Keratinocyte (primary cell): ENCODE data around the gene CHD2. TPM values are rescaled to one million over a fixed set of nuclear protein-coding genes. Genes with fewer than 3 reads are reported as not detected.
A peak's percentile ranks its signal among the peaks of the same experiment; 100 is the strongest.

Experiments used
- DNase-seq: peaks from one replicate; pipeline ENCODE4 v3.0.0-alpha.2; 2011; ENCODE audit warnings: low read depth, missing footprints, low spot score
- FAIRE-seq: peaks from 2 replicates; lab custom pipeline; 2011; peaks lifted over from hg19 to GRCh38; lab: Jason Lieb, UNC
- H2AFZ ChIP-seq: 2 replicates; pipeline ENCODE4 v1.6.0; 2012; ENCODE audit warnings: low read length, control low read depth, inconsistent platforms; ENCODE audit not compliant: control insufficient read depth
- H3K27ac ChIP-seq: 2 replicates; pipeline ENCODE4 v1.5.1; 2011; ENCODE audit warnings: low read length; ENCODE audit not compliant: control insufficient read depth, insufficient read depth
- H3K27me3 ChIP-seq: 3 replicates; pipeline ENCODE4 v1.6.0; 2011; ENCODE audit warnings: low read length; ENCODE audit not compliant: control insufficient read depth, insufficient read depth; ENCODE audit errors: extremely low read depth
- H3K36me3 ChIP-seq, 2 experiments: 2 replicates in 1 of 2; 3 replicates in 1 of 2; pipeline ENCODE4 v1.5.1; 2011; ENCODE audit warnings: low read length in 2 of 2, mild to moderate bottlenecking in 1 of 2; ENCODE audit not compliant: control insufficient read depth in 2 of 2, insufficient read depth in 2 of 2; ENCODE audit errors: extremely low read depth in 1 of 2
- H3K4me1 ChIP-seq: 3 replicates; pipeline ENCODE4 v1.5.1; 2011; ENCODE audit warnings: low read length; ENCODE audit not compliant: control insufficient read depth, insufficient read depth; ENCODE audit errors: extremely low read depth
- H3K4me2 ChIP-seq: 3 replicates; pipeline ENCODE4 v1.6.0; 2011; ENCODE audit warnings: low read depth, low read length; ENCODE audit not compliant: control insufficient read depth, insufficient read depth; ENCODE audit errors: extremely low read depth
- H3K4me3 ChIP-seq, 3 experiments: fragments of 200-600 bp in 1 of 3; sonication (generic) in 1 of 3; 2 replicates in 2 of 3; 3 replicates in 1 of 3; pipeline ENCODE4 v1.5.1; 2011 to 2016; ENCODE audit warnings: low read length in 3 of 3, mild to moderate bottlenecking in 3 of 3, control low read depth in 2 of 3, inconsistent platforms in 1 of 3, low read depth in 1 of 3, mixed read lengths in 1 of 3, mixed run types in 1 of 3, moderate library complexity in 1 of 3; ENCODE audit not compliant: control insufficient read depth in 2 of 3, insufficient read depth in 2 of 3; ENCODE audit errors: extremely low read depth in 1 of 3
- H3K79me2 ChIP-seq: 2 replicates; pipeline ENCODE4 v1.6.0; 2012; ENCODE audit warnings: low read length; ENCODE audit not compliant: control insufficient read depth, insufficient read depth
- H3K9ac ChIP-seq: 3 replicates; pipeline ENCODE4 v1.6.0; 2011; ENCODE audit warnings: low read length; ENCODE audit not compliant: control insufficient read depth, insufficient read depth; ENCODE audit errors: extremely low read depth
- H3K9me1 ChIP-seq: 3 replicates; pipeline ENCODE4 v1.6.0; 2011; ENCODE audit warnings: low read length; ENCODE audit not compliant: control insufficient read depth, insufficient read depth; ENCODE audit errors: extremely low read depth
- H3K9me3 ChIP-seq: 2 replicates; pipeline ENCODE4 v1.5.1; 2012; ENCODE audit warnings: low read depth, low read length; ENCODE audit not compliant: control insufficient read depth
- H4K20me1 ChIP-seq: 3 replicates; pipeline ENCODE4 v1.6.0; 2011; ENCODE audit warnings: low read length; ENCODE audit not compliant: control insufficient read depth, insufficient read depth; ENCODE audit errors: extremely low read depth
- CTCF ChIP-seq, 3 experiments: IDR thresholded peaks in 1 of 3; conservative IDR thresholded peaks in 1 of 3; optimal IDR thresholded peaks in 1 of 3; 2 replicates in 2 of 3; 3 replicates in 1 of 3; pipeline versions ENCODE3 to v1.5.1; 2011; ENCODE audit warnings: low read length in 3 of 3, mild to moderate bottlenecking in 3 of 3, moderate library complexity in 2 of 3, control low read depth in 1 of 3, inconsistent platforms in 1 of 3; ENCODE audit not compliant: insufficient read depth in 2 of 3; ENCODE audit errors: extremely low read depth in 1 of 3
- EZH2 ChIP-seq: IDR thresholded peaks from one replicate; pipeline ENCODE4 v1.6.1; 2012; ENCODE audit warnings: inconsistent platforms, mild to moderate bottlenecking, low read length, moderate library complexity
- dilution Hi-C: fragments of 300-500 bp; cut with MboI; formaldehyde crosslinking; loops from one replicate; pipeline ENCODE4 v1.7.0; 2020; ENCODE audit warnings: low sequenced_read_pairs; ENCODE audit not compliant: extremely low pct_ligation_motif_present
- polyA plus RNA-seq, 5 experiments: library from polyadenylated mRNA; depleted of rRNA in 3 of 5; stranded (reverse) in 3 of 5; stranded (forward) in 1 of 5; unstranded in 1 of 5; fragments of >200 nt; gene quantifications; 1 replicate in 1 of 5; 2 replicates in 3 of 5; 3 replicates in 1 of 5; pipeline versions ENCODE4 v1.2.1 to v1.2.3, GENCODE V29; 2011 to 2012; ENCODE audit warnings: missing spikeins in 2 of 5, low read depth in 1 of 5, low replicate concordance in 1 of 5

CHD2 gene
- polyA plus RNA-seq, 1 donor (not counting 4 experiments of a cell fraction or from before 2014, with no cell fraction given): 62.0 TPM

DNA sequence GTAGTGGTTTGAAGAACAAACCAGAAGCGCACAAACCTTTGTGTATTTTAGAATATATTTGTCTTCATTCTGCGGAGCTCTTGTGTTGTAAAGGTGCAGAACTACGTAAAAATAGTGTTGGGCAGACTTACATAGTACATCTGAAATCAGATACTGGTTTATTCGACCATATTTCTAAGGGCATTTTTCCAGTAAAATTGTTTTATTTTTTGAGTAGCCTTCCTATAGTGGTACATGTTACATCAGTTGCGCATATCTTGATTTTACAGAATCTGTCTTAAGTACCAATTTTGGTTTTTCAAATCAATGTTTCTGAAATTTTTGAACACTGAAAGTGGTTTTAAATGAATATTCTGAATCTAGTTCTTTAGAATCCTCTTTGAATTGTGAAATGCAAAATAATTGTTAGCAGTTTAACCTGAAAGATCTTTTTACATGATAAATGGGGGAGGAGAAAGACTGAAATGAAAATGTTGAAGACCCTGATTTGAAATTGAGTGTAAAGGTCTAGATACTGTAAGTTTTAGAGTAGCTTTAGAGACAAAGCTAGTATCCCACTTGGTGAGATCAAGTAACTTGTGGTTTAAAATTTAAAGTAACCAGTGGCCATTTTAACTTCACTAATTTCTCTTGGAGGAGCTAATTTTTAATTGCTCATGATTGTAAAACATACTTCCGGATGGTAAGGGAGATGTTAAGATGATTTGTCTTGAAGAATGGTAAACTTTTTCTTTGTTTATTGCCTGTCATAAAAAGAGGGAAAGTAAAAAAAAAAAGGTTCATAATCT, 15.5 kb upstream of the CHD2 start:
- Histone ChIP-seq H3K4me2 (peak overlapping the region; percentile 93), H3K27ac (peak overlapping the region; percentile 96), H4K20me1 (no peaks in the 10 kb centered on the region), H3K4me3 (peak overlapping the region; percentile 72 to 97 (median 79)), H3K27me3 (no peaks in the 10 kb centered on the region), H3K9me3 (no peaks in the 10 kb centered on the region), H2AFZ (no peak overlapping the region), H3K79me2 (peaks cover 73% of the 10 kb centered on the region), H3K9me1 (no peaks in the 10 kb centered on the region), H3K4me1 (peaks cover 32% of the 10 kb centered on the region), H3K36me3 (peaks cover 0 to 10% of the 10 kb centered on the region in 2 experiments), H3K9ac (peak overlapping the region; percentile 96)
- TF ChIP-seq EZH2: no peak
- no peak for TF ChIP-seq CTCF (optimal IDR thresholded peaks at IDR 0.05 in 1 of 3, IDR thresholded peaks at IDR 0.05 in 1 of 3, conservative IDR thresholded peaks at IDR 0.05 in 1 of 3; ENCODE audit: extremely low read depth in 1 of 3, insufficient read depth in 2 of 3, low read length in 3 of 3)
- FAIRE-seq (no peak), DNase-seq (no peak)
- dilution Hi-C loops: no loop called here

- Histone ChIP-seq H3K9ac (peak overlapping the region; percentile 96), H4K20me1 (no peaks in the 10 kb centered on the region), H3K4me2 (peak overlapping the region; percentile 93), H3K4me3 (peak overlapping the region; percentile 72 to 97 (median 79)), H3K27ac (peak overlapping the region; percentile 96), H2AFZ (no peak overlapping the region), H3K4me1 (peaks cover 32% of the 10 kb centered on the region), H3K79me2 (peaks cover 79% of the 10 kb centered on the region), H3K9me3 (no peaks in the 10 kb centered on the region), H3K9me1 (no peaks in the 10 kb centered on the region), H3K36me3 (peaks cover 3 to 14% of the 10 kb centered on the region in 2 experiments), H3K27me3 (no peaks in the 10 kb centered on the region)
- no peak for DNase-seq
- FAIRE-seq: no peak
- dilution Hi-C loops: no loop called here
- TF ChIP-seq EZH2 (no peak), CTCF (optimal IDR thresholded peaks at IDR 0.05 in 1 of 3, IDR thresholded peaks at IDR 0.05 in 1 of 3, conservative IDR thresholded peaks at IDR 0.05 in 1 of 3; ENCODE audit: extremely low read depth in 1 of 3, insufficient read depth in 2 of 3, low read length in 3 of 3) (no peak)
Observed at GRCh38 chr15:92885224-92886041, 14.7 kb upstream of the CHD2 start.
